Skeletal muscle tissue (tissue), 4 donors: ENCODE results near the gene NOP14. TPM values are rescaled to one million over a fixed set of nuclear protein-coding genes. Genes with fewer than 3 reads are reported as not detected.

Experiments
- H3K27ac ChIP-seq: one replicate; pipeline ENCODE4 v1.7.0; 2013; ENCODE audit warnings: mild to moderate bottlenecking, low read depth, low read length, inconsistent platforms
- H3K27me3 ChIP-seq, 3 donors: one replicate each; pipeline ENCODE4 v1.7.0; 2013; ENCODE audit warnings: low read length in 3 of 3; ENCODE audit not compliant: control insufficient read depth in 3 of 3, insufficient read depth in 3 of 3
- H3K36me3 ChIP-seq, 3 donors: one replicate each; pipeline ENCODE4 v1.7.0; 2013; ENCODE audit warnings: low read length in 3 of 3; ENCODE audit not compliant: control insufficient read depth in 3 of 3, insufficient read depth in 3 of 3
- H3K4me1 ChIP-seq, 3 donors: one replicate each; pipeline ENCODE4 v1.7.0; 2013; ENCODE audit warnings: low read length in 3 of 3, mild to moderate bottlenecking in 3 of 3; ENCODE audit not compliant: control insufficient read depth in 3 of 3, insufficient read depth in 3 of 3
- H3K4me3 ChIP-seq, 3 donors: one replicate each; pipeline ENCODE4 v1.7.0; 2013; ENCODE audit warnings: low read length in 3 of 3
- H3K9ac ChIP-seq, 3 donors: one replicate each; pipeline ENCODE4 v1.7.0; 2013; ENCODE audit warnings: low read length in 3 of 3, mild to moderate bottlenecking in 3 of 3, moderate library complexity in 2 of 3, low read depth in 1 of 3
- H3K9me3 ChIP-seq, 3 donors: one replicate each; pipeline ENCODE4 v1.7.0; 2013; ENCODE audit warnings: low read length in 3 of 3; ENCODE audit not compliant: control insufficient read depth in 3 of 3
- total RNA-seq: library from RNA; depleted of rRNA; stranded (reverse); fragments of >200 nt; gene quantifications from one replicate; pipeline ENCODE4 v1.2.3, GENCODE V29; 2014
- donor health status: Osteomylitis.

Gene NOP14
- total RNA-seq, 1 donor from 2014 or later, result 10.4 TPM

- Histone ChIP-seq H3K36me3 (peaks cover 31 to 36% (median 34%) of the 10 kb centered on the region in 3 donors), H3K27me3 (no peaks in the 10 kb centered on the region), H3K9ac (peak overlapping the region in 1 of 3 donors; percentile 33), H3K4me3 (peak overlapping the region in 1 of 3 donors; percentile 22), H3K4me1 (peaks cover 27 to 52% (median 50%) of the 10 kb centered on the region in 3 donors), H3K27ac (no peak overlapping the region), H3K9me3 (no peaks in the 10 kb centered on the region)
These were observed 31.5 kb downstream of the NOP14 start for GRCh38 chr4:2931512-2932301.

DNA sequence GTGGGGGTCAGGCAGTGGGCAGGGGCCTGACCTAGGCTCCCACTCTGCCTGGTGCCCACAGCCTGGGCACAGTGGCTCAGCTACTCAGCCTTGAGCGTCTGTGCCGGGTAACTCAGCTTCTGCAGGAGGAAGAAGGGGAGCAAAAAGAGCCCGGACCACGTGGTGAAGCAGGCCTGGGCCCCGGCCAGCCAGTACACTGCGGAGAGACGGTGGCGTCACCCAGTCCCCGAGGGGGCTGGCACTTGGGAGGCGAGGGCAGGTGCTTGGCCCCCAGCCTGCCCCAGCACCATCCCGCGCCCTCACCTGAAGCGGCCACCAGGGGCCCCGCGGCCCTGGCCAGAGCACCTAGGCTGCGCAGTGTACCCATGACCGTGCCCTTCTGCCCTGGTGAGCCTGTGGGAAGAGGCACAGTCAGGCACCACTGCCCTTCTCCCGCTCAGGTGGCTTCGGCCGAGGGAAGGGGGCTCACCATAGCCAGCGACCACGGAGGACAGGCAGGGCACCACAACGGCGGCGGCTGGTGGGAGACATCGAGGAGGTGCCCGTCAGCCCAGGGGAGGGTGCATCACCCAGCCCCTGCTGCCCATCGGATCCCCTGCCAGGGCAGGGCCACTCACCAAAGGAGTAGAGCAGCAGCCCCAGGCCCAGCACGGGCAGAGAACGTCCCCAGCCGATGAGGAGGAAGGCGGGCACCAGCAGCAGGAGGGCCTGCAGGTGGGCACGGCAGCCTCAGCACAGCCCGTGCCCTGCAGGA is 32.3 kb downstream of the NOP14 start:
- Histone ChIP-seq H3K36me3 (peaks cover 39 to 44% (median 42%) of the 10 kb centered on the region in 3 donors), H3K9ac (peak overlapping the region in 1 of 3 donors; percentile 16), H3K9me3 (no peaks in the 10 kb centered on the region), H3K4me1 (peaks cover 20 to 45% (median 43%) of the 10 kb centered on the region in 3 donors), H3K27me3 (no peaks in the 10 kb centered on the region), H3K4me3 (no peak overlapping the region), H3K27ac (no peak overlapping the region)

GRCh38 chr4:2930135-2930757 is 33.0 kb downstream of the NOP14 start:
- Histone ChIP-seq H3K27ac (no peak overlapping the region), H3K9me3 (no peaks in the 10 kb centered on the region), H3K4me1 (peaks cover 13 to 38% (median 36%) of the 10 kb centered on the region in 3 donors), H3K36me3 (peaks cover 44 to 46% (median 46%) of the 10 kb centered on the region in 3 donors), H3K27me3 (no peaks in the 10 kb centered on the region), H3K4me3 (no peak overlapping the region), H3K9ac (peak overlapping the region in 1 of 3 donors; percentile 25)

DNA sequence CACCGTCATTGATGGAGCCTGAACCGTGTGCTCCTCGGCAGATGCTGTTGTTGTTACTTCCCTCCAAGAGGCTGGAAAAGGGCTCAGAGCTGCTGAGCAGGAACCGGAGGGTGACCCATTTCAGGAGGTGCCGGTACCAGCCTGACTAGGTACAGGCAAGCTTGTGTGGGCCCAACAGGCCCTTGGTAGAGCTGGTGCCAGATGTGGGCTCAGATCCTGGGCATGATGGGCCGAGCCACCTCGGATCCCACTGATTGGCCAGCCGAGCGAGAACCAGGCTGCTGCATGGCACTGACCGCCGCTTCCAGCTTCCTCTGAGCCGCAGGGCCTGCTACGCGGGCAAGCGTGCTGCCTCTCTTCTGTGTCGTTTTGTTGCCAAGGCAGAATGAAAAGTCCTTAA is 33.7 kb downstream of the NOP14 start:
- H3K9me3 ChIP-seq, result no peaks in the 10 kb centered on the region
- peaks cover 11 to 34% (median 33%) of the 10 kb centered on the region in 3 donors for H3K4me1 ChIP-seq
- H3K27ac ChIP-seq, result no peak overlapping the region
- peaks cover 49 to 54% (median 53%) of the 10 kb centered on the region in 3 donors for H3K36me3 ChIP-seq
- H3K27me3 ChIP-seq, result no peaks in the 10 kb centered on the region
- no peak overlapping the region for H3K9ac ChIP-seq
- no peak overlapping the region for H3K4me3 ChIP-seq

GRCh38 chr4:2928242-2929176 is 34.7 kb downstream of the NOP14 start:
- Histone ChIP-seq H3K36me3 (peaks cover 57 to 63% (median 62%) of the 10 kb centered on the region in 3 donors), H3K27ac (no peak overlapping the region)

GRCh38 chr4:2927696-2928075 is 35.5 kb downstream of the NOP14 start:
- Histone ChIP-seq H3K9me3 (no peaks in the 10 kb centered on the region), H3K4me3 (no peak overlapping the region), H3K36me3 (peaks cover 59 to 69% (median 67%) of the 10 kb centered on the region in 3 donors), H3K27ac (no peak overlapping the region), H3K27me3 (no peaks in the 10 kb centered on the region), H3K4me1 (peaks cover 6 to 24% (median 19%) of the 10 kb centered on the region in 3 donors), H3K9ac (no peak overlapping the region)

More at GRCh38 chr4:2928242-2929176, 34.7 kb downstream of the NOP14 start:
- H3K4me3 ChIP-seq, result no peak overlapping the region
- H3K9ac ChIP-seq, result no peak overlapping the region
- peaks cover 10 to 31% (median 27%) of the 10 kb centered on the region in 3 donors for H3K4me1 ChIP-seq
- H3K9me3 ChIP-seq, result no peaks in the 10 kb centered on the region
- H3K27me3 ChIP-seq, result no peaks in the 10 kb centered on the region

DNA sequence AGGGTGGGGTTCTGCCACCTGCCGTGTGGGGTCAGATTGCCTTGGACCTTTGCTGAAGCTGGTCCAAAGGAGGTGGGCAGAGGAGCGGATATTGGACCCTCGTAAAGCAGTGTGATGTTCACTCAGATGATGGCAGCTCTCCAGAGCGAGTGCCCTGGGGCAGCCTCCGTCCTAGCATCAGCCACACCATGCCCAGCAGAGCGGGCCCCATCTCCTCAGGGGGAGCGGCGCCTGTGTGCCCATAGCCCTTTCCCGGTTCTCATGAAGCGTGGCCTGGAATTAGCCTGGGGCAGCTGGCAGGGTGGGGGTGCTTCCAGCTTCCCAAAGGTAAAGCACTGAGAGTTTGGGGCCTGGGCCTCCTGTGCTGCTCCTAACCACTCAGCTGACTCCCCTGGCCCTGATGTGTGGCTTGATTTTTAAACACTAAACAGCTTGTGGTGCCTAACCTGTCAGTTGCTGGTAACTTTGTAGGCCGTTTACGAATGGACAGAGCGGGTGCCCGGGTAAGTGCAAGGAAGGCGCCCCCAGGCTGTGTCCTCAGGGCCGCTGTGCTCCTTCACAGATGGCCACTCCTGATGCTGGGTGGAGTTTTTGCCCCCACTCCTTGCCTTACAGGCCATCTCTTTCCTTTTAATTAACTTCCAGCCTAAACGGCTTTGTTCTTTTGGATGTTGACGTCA is 36.0 kb downstream of the NOP14 start:
- Histone ChIP-seq H3K27ac (no peak overlapping the region), H3K9me3 (no peaks in the 10 kb centered on the region), H3K9ac (no peak overlapping the region), H3K36me3 (peaks cover 62 to 69% (median 67%) of the 10 kb centered on the region in 3 donors), H3K4me1 (peaks cover 1 to 19% (median 14%) of the 10 kb centered on the region in 3 donors), H3K4me3 (no peak overlapping the region), H3K27me3 (no peaks in the 10 kb centered on the region)

DNA sequence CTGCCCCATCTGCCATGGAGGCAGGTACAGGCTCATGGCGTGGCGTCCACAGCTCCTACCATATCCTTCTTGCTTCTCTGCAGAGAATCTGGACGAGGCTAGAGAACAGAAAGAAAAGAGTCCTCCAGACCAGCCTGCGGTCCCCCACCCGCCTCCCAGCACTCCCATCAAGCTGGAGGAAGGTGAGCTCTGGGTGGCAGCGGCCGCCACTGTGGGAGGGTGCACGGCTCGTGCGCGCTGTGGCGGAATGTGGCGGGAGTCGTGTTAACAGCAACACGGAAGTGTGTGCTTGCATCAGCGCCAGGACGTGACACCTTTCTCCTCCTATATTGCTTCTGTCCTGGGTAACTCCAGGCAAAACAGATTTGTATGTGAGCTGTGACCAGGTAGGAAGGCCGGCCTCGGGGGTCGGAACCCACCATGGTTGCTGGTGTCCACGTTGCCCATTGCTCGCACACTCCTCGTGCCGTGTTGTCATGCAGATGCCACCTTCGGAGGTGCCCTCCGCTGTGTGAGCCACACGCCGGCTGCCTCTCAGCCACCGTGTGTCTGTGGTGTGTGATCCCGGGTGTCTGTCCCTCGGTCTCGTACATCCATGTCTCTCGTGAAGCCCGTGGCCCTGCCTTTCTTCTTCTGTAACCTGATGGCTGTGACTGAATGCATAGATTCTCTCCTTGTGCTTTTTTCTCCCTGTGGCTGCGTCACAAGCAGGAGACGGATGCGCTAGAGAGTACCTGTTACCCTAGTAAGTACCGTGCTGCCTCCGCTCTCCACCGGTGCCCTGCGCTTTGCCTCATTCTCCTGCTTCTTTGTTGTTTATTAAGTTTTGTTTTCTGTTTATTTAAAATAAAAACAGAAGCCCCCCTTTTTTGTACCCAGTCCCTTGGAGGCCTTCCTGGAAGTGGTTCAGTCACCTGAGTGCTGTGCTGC is 37.0 kb downstream of the NOP14 start:
- Histone ChIP-seq H3K4me3 (no peak overlapping the region), H3K4me1 (peaks cover 0 to 13% (median 12%) of the 10 kb centered on the region in 3 donors), H3K9ac (no peak overlapping the region), H3K27ac (no peak overlapping the region), H3K27me3 (no peaks in the 10 kb centered on the region), H3K36me3 (peaks cover 62 to 69% (median 67%) of the 10 kb centered on the region in 3 donors), H3K9me3 (no peaks in the 10 kb centered on the region)
